SK-N-SH treated with all-trans-retinoic acid at 6 μM for 48 hours (cell line): ENCODE measurements around the gene PHF1.

Source experiments
- ARNTL ChIP-seq: fragments of 450-650 bp; formaldehyde crosslinking; IDR thresholded peaks from 2 replicates; pipeline ENCODE4 v1.5.0; 2020; ENCODE audit warnings: low read depth, mild to moderate bottlenecking, moderate library complexity, borderline replicate concordance
- RARB ChIP-seq: fragments of 250-450 bp; sonication (Bioruptor Pico); IDR thresholded peaks from 2 replicates; pipeline ENCODE4 v1.8.0; 2021; ENCODE audit warnings: mild to moderate bottlenecking, moderate library complexity
- ZFP3 ChIP-seq: fragments of 250-450 bp; sonication (Bioruptor Pico); IDR thresholded peaks from 2 replicates; pipeline ENCODE4 v1.5.0; 2020; ENCODE audit warnings: mild to moderate bottlenecking, moderate library complexity
- ZFP30 ChIP-seq: fragments of 450-650 bp; formaldehyde crosslinking; IDR thresholded peaks from 2 replicates; pipeline ENCODE4 v1.5.0; 2022; ENCODE audit warnings: mild to moderate bottlenecking, moderate library complexity
- TF ChIP-seq, protein P1 (sequence below): fragments of 250-450 bp; sonication (Bioruptor Pico); IDR thresholded peaks from 2 replicates; pipeline ENCODE4 v1.8.0; 2020; ENCODE audit warnings: mild to moderate bottlenecking, moderate library complexity, borderline replicate concordance

DNA sequence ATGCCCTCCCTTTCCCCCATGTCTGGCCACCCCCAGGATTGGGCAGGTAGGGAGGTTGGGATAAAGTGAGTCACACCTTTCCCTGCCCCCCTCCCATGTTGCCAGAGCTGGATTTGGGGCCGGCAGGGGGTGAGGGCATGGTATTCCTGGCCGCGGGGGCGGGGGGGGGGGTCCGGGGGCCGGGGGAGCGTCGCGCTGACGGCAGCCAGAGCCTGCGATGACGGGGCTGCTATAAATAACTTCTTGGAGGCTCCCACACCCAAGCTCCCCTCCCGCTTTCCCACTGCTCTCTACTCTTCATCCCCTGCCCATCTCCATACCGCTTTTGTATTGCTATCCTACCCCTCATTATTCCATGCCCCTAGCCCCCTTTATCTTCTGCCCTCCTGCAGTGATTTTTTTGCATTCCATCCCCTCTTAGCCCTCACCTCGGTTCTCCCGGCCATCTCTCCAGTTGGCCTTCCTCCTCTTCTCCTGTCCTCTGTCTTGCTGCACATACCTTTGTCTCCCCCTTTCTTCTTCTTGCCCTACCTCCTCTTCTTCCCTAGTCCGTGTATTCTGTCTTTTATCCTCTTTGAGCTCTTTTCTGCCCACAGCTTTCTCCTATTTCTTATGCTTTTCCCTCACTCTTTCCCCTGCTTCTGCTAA lies 22.9 kb downstream of the PHF1 start:
- TF ChIP-seq ARNTL (CRISPR knock-in tag) (no peak), ZFP30 (no peak), ZFP3 (no peak), RARB (CRISPR knock-in tag) (no peak)
- TF ChIP-seq, protein P1, sequence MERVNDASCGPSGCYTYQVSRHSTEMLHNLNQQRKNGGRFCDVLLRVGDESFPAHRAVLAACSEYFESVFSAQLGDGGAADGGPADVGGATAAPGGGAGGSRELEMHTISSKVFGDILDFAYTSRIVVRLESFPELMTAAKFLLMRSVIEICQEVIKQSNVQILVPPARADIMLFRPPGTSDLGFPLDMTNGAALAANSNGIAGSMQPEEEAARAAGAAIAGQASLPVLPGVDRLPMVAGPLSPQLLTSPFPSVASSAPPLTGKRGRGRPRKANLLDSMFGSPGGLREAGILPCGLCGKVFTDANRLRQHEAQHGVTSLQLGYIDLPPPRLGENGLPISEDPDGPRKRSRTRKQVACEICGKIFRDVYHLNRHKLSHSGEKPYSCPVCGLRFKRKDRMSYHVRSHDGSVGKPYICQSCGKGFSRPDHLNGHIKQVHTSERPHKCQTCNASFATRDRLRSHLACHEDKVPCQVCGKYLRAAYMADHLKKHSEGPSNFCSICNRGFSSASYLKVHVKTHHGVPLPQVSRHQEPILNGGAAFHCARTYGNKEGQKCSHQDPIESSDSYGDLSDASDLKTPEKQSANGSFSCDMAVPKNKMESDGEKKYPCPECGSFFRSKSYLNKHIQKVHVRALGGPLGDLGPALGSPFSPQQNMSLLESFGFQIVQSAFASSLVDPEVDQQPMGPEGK (CRISPR knock-in tag): no peak
